Endometrial microvascular endothelial cells (primary cell): Measurements from ENCODE around the gene GRAMD1C. TPM values are rescaled to one million over a fixed set of nuclear protein-coding genes. Genes with fewer than 3 reads are reported as not detected.

Experiments
- in situ Hi-C: cut with HindIII; loops from 2 replicates; pipeline ENCODE4 v1.10.0; 2017; ENCODE audit warnings: low sequenced_read_pairs, low pct_unique_long_range_greater_than_20kb; ENCODE audit errors: inconsistent ontology term
- total RNA-seq: library from RNA; depleted of rRNA; stranded (reverse); fragments of >200 nt; gene quantifications from one replicate; pipeline ENCODE4 v1.2.3, GENCODE V29; 2015; ENCODE audit errors: inconsistent ontology term

GRAMD1C gene
- 5.2 TPM for total RNA-seq

DNA sequence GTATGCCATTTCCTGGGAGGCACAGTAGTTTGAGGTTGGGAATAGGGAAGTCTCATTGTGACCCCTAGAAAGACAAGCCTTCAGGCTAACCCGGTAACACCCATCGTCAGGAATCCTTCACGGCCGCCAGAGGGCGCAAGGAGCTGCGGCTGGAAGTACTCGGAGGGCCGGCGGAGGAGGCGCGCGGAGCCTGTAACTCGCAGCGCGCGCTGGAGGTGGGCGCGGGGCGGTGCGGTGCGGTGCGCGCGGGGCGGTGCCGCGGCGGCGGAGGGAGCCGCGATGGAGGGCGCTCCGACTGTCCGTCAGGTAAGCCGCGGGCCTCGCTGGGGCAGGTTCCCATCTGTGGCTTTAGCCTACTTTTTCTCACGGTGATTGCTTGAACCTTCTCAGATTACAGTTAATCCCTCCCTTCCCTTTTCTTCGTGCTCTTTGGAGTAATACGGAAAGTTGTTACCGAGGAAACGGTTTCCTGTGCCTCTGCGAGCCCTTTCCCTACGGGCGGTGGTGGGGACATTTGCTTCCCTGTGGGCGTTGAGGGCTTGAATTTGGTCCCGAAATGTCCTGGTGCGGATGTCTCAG is at the start of gene GRAMD1C:
Gene GRAMD1C, plus strand, starts transcription at position 158 of the 579 bp plus-strand sequence. Its CDS starts 122 bp downstream, at position 280.
- in situ Hi-C loops, result no loop called here

DNA sequence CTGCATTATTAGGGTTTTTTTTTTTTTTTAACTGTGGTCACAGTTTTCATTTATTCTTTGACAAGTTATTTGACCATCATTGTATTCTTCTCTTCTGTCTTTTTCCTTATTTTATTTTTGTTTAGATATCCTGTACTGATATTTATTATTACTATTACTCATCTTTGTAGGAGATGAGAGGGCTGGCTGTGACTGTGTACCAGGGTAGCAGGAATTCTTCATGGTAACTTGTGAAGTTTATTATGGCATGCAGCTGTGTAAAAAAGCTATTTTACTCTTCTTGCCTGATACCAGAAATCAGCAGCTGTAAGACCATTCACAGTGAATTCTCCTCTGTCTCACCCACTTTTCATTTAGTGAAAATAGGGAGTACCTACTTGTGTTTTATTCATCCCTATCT is 47.2 kb upstream of the GRAMD1C start:
- in situ Hi-C loops, result no loop called here

DNA sequence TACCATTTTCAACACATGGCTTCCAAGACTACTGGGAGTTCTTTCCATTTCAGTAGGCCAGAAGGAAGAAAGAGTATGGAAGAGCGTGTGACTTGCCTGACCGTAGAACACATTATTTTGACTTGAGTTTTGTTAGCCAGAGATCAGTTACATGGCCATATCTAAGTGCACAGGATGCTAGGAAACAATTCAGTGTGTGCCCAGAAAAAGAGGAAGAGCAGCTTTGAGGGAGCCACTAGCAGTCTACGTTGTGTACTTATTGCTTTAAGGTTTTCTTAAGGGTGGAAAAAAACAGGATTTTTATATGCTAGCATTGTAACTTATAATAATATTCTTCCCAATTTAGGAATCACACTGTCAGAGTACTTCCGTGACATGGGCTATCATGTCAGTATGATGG is 44.1 kb upstream of the GRAMD1C start:
- in situ Hi-C loops, result no loop called here

DNA sequence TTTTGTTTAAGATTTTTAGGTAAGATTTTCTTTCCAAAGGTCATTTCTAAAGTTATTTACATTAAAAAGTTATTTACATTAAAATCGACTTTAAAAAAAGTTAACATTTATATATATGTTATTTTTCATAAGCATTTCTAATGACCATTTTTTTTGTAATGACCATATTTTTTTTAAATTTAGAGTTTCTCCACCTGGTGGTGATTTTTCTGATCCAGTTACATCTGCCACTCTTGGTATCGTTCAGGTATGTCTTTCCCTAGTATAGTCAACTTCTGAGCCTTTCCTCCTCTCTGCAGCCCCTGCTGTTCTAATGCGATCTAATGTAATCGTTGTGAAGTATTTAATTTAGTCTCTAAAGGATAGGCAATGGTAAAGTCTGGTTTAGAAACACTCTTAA is 42.9 kb upstream of the GRAMD1C start:
- in situ Hi-C loops, result no loop called here

DNA sequence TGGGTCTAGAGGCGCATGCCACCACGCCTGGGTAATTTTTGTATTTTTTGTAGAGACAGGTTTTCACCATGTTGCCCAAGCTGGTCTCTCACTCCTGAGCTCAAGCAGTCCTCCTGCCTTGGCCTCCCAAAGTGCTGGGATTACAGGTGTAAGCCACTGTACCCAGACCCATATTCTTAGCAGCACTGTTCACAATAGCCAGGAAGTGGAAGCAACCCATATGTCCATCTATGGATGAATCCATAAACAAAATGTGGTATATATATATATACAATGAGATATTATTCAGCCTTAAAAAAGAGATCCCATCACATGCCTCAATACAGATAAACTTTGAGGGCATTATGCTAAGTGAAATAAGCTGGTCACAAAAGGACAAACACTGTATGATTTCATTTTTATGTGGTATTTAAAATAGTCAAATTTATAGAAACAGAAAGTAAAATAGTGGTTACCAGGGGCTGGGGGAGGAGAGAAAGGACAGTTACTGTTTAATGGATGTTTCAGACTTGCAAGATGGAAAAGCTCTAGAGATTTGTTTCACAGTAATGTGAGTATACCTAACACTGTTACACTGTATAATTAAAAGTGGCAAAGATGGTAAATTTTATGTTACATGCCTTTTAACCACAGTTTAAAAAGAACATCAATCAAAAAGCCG is 35.7 kb upstream of the GRAMD1C start:
- in situ Hi-C loops, result no loop called here

DNA sequence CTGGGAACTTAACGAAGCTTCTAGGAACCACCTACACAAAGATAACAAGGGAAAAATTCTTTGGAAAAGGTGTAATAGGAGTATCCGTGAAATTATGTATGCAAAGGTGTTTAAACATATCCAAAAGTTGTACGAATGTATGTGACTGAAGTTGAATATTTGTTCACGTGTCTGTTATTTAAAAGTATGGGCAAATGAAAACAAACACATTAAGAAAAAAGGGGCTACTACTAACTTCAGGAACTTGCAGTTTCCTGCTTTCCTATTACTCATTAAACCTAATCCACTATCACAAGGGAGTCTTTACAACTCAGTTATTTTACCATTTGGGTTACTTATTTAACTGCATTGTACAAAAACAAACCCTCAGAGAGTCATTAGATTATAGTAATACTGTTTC is 33.9 kb upstream of the GRAMD1C start:
- in situ Hi-C loops, result no loop called here

DNA sequence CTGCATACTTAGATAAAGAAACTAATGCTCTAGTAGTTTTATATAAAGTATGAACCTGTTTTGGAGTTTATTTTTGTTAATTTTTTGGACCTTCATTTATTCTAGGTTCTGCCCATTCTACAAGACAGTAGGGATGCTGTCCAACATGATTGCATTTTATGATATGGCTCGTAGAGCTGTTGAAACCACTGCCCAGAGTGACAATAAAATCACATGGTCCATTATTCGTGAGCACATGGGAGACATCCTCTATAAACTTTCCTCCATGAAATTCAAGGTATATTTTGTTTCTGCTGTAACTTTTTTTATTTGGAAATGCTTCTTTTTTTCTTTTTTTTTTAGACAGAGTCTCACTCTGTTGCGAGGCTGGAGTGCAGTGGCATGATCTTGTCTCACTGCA is 33.3 kb upstream of the GRAMD1C start:
- in situ Hi-C loops, result no loop called here

DNA sequence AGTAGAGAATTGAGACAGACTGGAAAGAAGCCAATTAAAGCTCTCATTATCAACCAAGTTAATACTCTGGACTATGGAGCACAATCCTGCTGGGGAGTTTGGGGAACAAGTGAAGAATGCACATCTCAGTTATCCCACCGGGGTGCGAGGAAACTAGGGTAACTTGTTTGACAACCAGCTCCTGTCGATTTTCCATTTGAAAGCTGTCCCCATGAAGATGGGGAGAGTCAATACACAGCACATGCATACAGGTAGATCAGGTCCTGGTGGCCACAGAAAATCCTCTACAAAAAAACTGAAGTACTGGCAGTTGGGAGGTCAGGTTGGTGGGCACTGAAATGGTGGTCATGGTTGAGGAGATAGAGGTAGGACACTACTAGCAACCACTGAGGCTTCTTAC is 25.7 kb upstream of the GRAMD1C start:
- in situ Hi-C loops, result no loop called here

DNA sequence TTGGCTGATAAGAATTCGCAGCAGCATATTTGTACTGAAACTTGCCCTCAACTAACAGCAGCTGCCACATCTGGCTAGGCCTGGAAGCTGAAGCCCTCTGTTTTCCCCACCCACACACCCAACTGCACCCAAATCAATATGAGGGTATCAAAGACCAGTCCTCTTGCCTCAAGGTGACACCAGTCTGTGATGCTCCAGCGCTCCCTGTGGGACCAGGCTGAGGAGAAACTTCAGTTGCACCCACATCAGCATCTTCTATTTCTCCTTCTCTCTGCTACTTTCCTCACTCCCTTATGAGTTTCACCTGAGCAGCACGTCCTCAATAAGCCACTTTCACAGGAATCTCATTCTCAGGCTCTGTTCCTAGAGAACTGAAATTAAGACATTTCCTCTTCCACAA is 18.7 kb upstream of the GRAMD1C start:
- in situ Hi-C loops, result no loop called here

DNA sequence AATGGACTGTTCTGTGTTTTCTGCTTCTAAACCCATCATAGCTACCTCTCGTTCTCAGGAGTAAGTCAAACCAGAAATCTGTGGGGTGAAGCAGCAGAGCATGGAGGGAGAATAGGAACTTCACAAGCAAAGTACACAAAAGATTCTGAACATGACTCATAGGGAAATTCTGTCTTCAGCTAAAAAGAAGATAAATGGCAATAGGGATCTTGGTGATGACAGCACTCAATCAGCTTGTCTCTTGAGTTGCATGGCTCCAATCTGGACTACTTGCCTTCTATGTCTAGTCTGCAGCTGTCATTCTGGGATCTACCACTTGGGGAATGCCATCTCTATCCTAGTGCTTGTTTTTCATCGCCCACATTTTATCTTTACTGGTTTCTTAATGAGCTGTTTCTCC is 13.5 kb upstream of the GRAMD1C start:
- in situ Hi-C loops, result no loop called here

DNA sequence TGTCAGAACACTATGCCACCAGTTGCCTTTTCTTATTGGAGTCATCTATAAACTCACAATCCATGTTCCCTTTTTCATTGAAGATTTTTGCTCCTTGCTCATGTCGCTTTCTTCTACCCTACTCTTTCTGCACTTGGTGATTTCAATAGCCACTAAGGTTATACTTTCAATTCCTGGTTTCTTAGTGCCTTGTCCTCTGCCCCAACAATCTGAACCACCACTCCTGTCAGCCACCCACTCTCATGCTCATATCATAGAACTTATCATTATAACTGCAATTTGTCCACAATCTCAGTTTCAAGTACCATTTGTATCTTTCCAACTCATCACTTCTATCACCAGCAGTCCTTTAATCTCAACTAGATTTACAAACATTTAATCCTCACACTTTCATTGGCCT is 10.0 kb upstream of the GRAMD1C start:
- in situ Hi-C loops, result no loop called here

DNA sequence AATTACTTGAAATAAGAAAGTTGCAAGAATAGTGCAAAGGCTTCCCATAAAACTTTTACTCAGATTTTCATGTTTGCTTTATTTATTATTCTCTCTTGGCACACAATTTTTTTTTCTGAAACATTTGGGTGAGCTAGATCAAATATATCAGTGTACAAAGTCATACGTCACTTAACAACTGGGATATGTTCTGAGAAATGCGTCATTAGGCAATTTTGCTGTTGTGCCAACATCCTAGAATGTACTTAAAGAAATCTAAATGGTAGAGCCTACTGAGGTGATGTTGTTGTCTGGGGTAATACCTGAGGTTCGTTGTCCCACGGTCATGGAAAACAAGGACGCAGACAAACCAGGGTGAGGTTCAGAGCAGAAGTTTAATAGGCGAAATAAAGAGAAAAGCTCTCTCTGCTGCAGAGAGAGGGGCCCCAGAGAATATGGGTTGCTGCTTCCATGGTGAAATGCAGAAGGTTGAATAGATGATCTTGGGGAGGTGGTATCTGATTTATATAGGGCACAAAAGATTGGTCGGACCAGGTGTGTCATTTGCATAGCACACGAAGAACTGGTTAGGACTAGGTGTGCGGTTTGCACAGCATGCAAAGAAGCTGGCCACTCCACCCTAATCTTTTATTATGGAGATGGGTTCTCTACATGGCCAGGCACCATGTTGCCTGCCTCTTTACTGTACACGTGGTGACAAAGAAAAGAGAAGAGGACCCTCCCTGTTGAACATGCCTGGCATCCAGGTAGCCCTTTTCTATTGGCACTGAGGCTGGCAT is 8.8 kb upstream of the GRAMD1C start:
- in situ Hi-C loops, result no loop called here

DNA sequence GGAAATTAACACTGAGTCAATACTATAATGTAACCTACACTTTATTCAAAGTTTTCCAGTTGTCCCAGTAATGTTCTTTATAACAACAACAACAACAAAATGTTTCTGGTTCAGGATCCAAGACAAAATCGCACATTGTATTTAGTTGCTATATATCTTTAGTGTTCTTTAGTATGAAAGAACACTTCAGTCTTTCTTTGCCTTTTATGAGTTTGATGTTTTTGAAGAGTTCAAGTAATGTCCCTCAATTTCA is 7.6 kb upstream of the GRAMD1C start:
- in situ Hi-C loops, result no loop called here

DNA sequence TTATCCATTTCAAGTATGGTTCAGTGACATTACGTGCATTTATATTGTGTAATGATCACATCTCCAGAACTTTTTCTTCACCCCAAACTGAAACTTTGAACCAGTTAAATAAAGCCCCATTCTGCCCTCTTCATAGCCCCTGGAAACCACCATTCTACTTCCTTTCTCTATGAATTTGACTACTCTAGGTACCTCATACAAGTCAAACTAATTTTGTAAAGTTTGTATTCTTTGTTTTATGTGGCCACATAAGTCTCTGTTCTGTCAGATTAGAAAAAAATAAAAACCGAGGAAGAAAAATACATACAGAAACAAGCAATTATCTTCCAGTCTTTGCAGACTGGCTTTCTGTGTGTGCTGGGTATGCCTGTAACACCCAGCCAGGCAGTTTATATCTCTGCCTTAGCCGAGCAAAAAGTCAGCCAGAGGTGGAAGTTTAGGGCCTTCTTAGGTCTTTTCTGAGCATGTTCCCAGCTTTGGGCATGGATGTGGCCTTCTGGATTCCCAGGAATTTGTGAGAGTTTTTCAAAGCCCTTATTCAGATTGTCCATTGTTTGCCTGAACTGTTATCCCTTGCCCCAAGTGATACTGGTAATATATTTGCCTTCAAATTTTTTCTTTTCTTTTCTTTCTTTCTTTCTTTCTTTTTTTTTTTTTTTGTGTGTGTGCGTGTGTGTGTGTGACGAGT is 6.0 kb upstream of the GRAMD1C start:
- in situ Hi-C loops, result no loop called here

DNA sequence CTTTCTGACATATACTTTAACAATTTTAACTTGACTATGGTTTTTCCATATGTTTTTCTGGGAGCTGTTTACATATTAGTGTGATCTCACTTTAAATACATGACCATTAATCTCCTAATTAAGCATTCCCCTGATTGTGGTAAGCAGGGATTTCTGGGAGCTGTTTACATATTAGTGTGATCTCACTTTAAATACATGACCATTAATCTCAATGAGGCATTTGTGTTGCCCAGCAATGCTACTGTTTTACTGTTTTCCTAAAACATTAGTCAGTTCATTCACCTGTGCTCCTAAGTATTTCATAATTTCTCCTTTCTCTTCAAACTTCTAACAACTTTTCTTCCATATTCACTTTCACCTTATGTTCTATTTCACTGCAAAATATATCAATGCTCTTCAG is 3.6 kb upstream of the GRAMD1C start:
- in situ Hi-C loops, result no loop called here

DNA sequence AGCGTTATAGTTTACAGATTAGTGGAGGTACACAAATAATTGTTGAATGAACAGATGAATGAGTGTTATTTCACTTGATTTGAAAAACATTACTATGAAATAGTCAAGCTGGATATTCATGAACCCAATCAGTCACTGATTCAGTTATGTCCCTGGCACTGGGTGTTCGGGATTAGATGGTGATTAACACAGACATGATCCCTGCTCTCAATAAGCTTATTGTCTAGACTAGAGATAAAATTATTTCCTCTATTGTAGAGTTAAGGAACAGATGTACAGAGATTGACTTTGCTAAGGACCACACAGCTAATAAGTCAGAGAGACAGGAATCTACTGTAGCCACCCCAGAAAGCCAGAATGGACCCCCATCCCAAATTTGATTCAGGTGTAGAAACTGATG is 963 bp downstream of the GRAMD1C start:
- in situ Hi-C loops, result no loop called here

DNA sequence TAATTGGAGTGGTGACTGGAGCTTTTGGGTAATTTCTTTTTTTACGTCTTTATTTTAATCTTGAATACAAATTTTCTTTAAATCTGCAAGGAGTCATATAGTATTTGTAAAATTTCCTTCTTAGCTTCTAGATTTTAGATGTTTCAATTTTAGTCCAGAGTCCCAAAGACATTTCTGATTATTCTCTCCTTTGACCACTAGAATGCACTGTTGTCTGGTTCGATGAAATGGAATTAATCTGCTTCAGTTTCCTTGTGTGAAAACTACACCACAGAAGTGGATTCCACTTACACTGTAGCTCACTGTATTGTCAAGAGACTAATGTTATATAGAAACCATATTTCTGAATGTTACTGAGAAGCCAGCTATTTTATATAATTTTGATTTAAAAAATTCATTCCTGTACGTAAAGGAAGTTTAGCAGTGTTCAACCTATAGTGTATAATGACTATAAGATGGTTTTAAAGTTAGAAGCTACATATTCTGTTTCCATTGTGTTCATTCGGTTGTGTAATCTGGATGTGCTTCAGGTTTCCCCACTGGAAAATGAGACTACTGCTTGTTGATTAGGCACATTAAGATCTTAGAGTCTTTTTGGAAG is 6.1 kb downstream of the GRAMD1C start:
- in situ Hi-C loops, result no loop called here

DNA sequence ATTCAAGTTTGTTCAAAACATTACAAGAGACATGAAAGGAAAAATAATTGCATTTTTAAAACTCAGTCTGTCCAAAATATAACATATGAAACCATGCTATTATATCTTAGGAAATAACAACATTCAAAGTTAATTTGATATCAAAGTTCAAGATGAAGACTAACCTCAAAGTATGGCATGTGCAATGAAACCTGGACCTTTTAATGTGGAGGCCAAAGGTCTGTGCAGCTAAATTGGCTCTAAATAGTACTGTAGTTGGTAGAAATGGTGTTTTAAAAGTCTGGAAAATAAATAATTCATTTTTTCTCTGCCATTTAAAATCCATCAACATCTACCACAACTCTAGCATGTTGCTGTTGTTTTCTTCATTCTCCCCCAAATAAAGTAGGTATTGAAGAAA is 8.7 kb downstream of the GRAMD1C start:
- in situ Hi-C loops, result no loop called here

DNA sequence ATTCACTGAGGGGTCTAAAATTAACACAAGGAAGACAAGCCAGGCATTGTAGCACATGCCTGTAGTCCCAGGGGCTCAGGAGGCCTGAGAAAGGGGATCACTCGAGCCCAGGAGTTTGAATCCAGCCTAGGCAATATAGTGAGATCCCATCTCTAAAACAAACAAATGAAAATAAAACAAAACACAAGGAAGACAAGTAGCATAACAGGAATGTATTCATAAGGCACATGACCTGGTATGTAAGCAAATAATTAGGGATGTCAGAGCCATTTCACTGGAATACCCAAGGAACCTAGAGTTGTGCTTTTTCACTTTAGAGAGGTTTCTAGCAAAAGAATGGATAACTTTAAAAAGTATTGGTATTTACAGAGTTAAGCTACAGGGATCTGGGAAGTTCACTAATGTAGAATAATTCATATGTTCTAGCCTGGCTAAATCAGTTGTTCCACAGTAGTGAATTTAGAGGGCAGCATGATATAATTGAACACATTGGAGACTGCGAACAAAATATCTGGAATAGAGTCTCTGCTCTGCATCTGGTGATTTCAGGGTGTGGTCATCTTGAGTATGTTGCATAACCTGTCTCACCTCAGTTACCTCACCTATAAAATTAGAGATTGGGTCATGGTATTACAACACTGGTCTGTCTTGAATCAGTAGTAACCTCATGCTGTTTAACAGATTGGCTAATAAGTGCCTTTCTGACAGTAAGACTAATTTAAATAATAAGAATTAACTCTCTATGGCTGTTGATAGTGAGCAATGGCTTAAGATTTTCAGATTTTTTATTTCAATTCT is 9.3 kb downstream of the GRAMD1C start:
- in situ Hi-C loops, result no loop called here
